Measurements from ENCODE around the gene ZNF222. TPM values are rescaled to one million over a fixed set of nuclear protein-coding genes. Genes with fewer than 3 reads are reported as not detected.

ZNF222 gene
- total RNA-seq, 1 donor: 7.6 TPM

- peaks cover 19% of the 10 kb centered on the region for H3K79me2 ChIP-seq (ENCODE audit: insufficient read depth, low read length)
- H3K4me1 ChIP-seq (ENCODE audit: insufficient read depth, low read length): peaks cover 13% of the 10 kb centered on the region
- DNase-seq (ENCODE audit: insufficient read length, low spot score, missing footprints): peak; percentile 95
- H3K27ac ChIP-seq (ENCODE audit: low read depth, low read length): peak within 1 kb of the TSS; percentile 72
- TF ChIP-seq CTCF (IDR thresholded peaks at IDR 0.05; ENCODE audit: extremely low read depth, low read depth, low read length): no peak
- peaks cover 3% of the 10 kb centered on the region for H3K36me3 ChIP-seq (ENCODE audit: insufficient read depth, low read length)
- H3K27me3 ChIP-seq (ENCODE audit: insufficient read depth, low read length): peaks cover 11% of the 10 kb centered on the region
- no peaks in the 10 kb centered on the region for H4K20me1 ChIP-seq (ENCODE audit: insufficient read depth, low read length)
- peak within 1 kb of the TSS; percentile 99 for H3K4me3 ChIP-seq (ENCODE audit: insufficient read depth, low read length)
- no peaks in the 10 kb centered on the region for H3K9me3 ChIP-seq (ENCODE audit: low read depth, low read length)
- H2AFZ ChIP-seq (ENCODE audit: low read length): peak within 1 kb of the TSS; percentile 100
- peak within 1 kb of the TSS; percentile 99 for H3K4me2 ChIP-seq (ENCODE audit: insufficient read depth, low read length)
Observed at GRCh38 chr19:44051650-44052402, 26.6 kb downstream of the ZNF222 start, which contains the start of gene ZNF223. Gene ZNF223 (plus strand): TSS chr19:44052036. CDS start chr19:44055177, 3,141 bp downstream.

GRCh38 chr19:44055870-44056269, 30.7 kb downstream of the ZNF222 start:
- Histone ChIP-seq H3K4me3 (ENCODE audit: insufficient read depth, low read length) (no peak overlapping the region), H3K27me3 (ENCODE audit: insufficient read depth, low read length) (peaks cover under 1% of the 10 kb centered on the region), H3K79me2 (ENCODE audit: insufficient read depth, low read length) (peaks cover 19% of the 10 kb centered on the region), H3K4me1 (ENCODE audit: insufficient read depth, low read length) (peaks cover 13% of the 10 kb centered on the region), H3K27ac (ENCODE audit: low read depth, low read length) (no peak overlapping the region), H4K20me1 (ENCODE audit: insufficient read depth, low read length) (no peaks in the 10 kb centered on the region), H3K36me3 (ENCODE audit: insufficient read depth, low read length) (peaks cover 16% of the 10 kb centered on the region), H3K4me2 (ENCODE audit: insufficient read depth, low read length) (no peak overlapping the region), H3K9me3 (ENCODE audit: low read depth, low read length) (no peaks in the 10 kb centered on the region), H2AFZ (ENCODE audit: low read length) (no peak overlapping the region)
- TF ChIP-seq CTCF (IDR thresholded peaks at IDR 0.05; ENCODE audit: extremely low read depth, low read depth, low read length): no peak
- no peak for DNase-seq (ENCODE audit: insufficient read length, low spot score, missing footprints)

- H3K36me3 ChIP-seq (ENCODE audit: insufficient read depth, low read length): peaks cover 38% of the 10 kb centered on the region
- H2AFZ ChIP-seq (ENCODE audit: low read length): no peak overlapping the region
- H3K4me3 ChIP-seq (ENCODE audit: insufficient read depth, low read length): no peak overlapping the region
- H3K4me1 ChIP-seq (ENCODE audit: insufficient read depth, low read length): no peaks in the 10 kb centered on the region
- TF ChIP-seq CTCF (IDR thresholded peaks at IDR 0.05; ENCODE audit: extremely low read depth, low read depth, low read length): no peak
- H4K20me1 ChIP-seq (ENCODE audit: insufficient read depth, low read length): no peaks in the 10 kb centered on the region
- no peaks in the 10 kb centered on the region for H3K27me3 ChIP-seq (ENCODE audit: insufficient read depth, low read length)
- peaks cover 4% of the 10 kb centered on the region for H3K79me2 ChIP-seq (ENCODE audit: insufficient read depth, low read length)
- DNase-seq (ENCODE audit: insufficient read length, low spot score, missing footprints): no peak
- H3K4me2 ChIP-seq (ENCODE audit: insufficient read depth, low read length): no peak overlapping the region
- no peak overlapping the region for H3K27ac ChIP-seq (ENCODE audit: low read depth, low read length)
- no peaks in the 10 kb centered on the region for H3K9me3 ChIP-seq (ENCODE audit: low read depth, low read length)
Observed at GRCh38 chr19:44059229-44059628, 34.0 kb downstream of the ZNF222 start.

GRCh38 chr19:44061038-44061437, 35.9 kb downstream of the ZNF222 start:
- Histone ChIP-seq H3K79me2 (ENCODE audit: insufficient read depth, low read length) (no peaks in the 10 kb centered on the region), H3K36me3 (ENCODE audit: insufficient read depth, low read length) (peaks cover 50% of the 10 kb centered on the region)
- no peak for TF ChIP-seq CTCF (IDR thresholded peaks at IDR 0.05; ENCODE audit: extremely low read depth, low read depth, low read length)

More at GRCh38 chr19:44061038-44061437, 35.9 kb downstream of the ZNF222 start:
- Histone ChIP-seq H4K20me1 (ENCODE audit: insufficient read depth, low read length) (no peaks in the 10 kb centered on the region), H3K4me1 (ENCODE audit: insufficient read depth, low read length) (no peaks in the 10 kb centered on the region), H3K9me3 (ENCODE audit: low read depth, low read length) (peaks cover 6% of the 10 kb centered on the region), H3K27ac (ENCODE audit: low read depth, low read length) (no peak overlapping the region), H2AFZ (ENCODE audit: low read length) (no peak overlapping the region), H3K4me3 (ENCODE audit: insufficient read depth, low read length) (no peak overlapping the region), H3K27me3 (ENCODE audit: insufficient read depth, low read length) (no peaks in the 10 kb centered on the region), H3K4me2 (ENCODE audit: insufficient read depth, low read length) (no peak overlapping the region)
- DNase-seq (ENCODE audit: insufficient read length, low spot score, missing footprints): no peak
